ENCODE measurements around the gene XRCC1.

The XRCC1 gene, protein sequence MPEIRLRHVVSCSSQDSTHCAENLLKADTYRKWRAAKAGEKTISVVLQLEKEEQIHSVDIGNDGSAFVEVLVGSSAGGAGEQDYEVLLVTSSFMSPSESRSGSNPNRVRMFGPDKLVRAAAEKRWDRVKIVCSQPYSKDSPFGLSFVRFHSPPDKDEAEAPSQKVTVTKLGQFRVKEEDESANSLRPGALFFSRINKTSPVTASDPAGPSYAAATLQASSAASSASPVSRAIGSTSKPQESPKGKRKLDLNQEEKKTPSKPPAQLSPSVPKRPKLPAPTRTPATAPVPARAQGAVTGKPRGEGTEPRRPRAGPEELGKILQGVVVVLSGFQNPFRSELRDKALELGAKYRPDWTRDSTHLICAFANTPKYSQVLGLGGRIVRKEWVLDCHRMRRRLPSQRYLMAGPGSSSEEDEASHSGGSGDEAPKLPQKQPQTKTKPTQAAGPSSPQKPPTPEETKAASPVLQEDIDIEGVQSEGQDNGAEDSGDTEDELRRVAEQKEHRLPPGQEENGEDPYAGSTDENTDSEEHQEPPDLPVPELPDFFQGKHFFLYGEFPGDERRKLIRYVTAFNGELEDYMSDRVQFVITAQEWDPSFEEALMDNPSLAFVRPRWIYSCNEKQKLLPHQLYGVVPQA

DNA sequence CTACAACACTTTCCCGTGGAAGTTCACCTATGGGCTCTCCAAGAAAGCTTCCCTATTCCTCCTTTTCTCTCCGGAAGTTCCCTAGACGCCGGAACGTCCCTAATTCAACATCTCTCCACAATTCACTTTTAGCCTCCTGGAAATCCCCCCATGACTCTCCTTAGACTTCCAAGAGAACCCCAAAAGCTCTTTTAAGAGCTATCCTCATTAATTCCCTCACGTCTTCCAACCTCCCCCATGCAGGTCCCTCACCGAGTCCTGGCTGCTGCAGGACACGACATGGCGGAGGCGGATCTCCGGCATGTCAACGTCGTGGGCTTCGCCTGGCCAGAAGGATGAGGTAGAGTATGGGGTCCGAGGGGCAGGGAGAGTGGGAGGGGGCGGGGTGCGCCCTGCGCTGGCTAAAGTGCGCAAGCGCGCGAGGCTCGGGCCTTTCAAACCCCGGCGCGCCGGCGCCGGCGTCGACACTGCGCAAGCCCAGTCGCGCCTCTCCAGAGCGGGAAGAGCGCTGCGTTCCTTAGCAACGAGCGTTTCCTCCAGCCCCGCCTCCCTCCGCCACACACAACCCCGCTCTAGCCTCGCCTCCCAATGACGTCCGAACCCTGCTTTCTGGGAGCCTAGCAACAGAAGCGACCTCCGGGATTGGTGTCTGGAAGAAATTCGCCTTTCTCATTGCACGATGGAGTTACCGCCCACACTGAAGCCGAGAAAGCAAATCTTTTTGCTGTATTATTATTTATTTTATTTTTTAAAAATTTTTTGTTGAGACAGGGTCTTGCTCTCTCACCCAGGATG, at the start of gene XRCC1, which contains the start of gene PINLYP:
Gene XRCC1, minus strand, starts transcription at position 372 of the 795 bp plus-strand sequence. Its CDS starts 69 bp downstream, at position 303.
Gene PINLYP, plus strand, starts transcription at position 646 of the 795 bp plus-strand sequence. CDS start 1,391 bp downstream, outside the sequence.
- TF ChIP-seq CTCF (IDR thresholded peaks at IDR 0.05): no peak

DNA sequence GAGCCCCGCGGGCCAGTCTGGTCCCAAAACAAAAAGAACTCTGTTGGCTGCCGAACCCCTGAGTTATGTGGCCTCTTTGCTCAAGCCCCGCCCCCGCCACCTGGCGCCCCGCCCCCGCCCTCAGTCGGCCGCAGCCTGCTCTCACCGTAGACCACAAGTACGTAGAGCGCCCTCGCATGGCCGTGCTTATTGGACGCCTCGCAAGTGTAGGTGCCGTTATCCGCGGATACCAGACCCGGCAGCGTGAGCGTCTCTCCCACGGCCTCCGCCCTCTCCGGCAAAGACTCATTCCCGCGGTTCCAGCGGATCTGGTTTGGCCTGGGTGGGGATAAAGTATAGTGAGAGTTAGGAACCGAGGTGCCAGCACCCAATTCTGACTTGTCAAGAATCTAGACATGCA, 49.6 kb upstream of the XRCC1 start:
- no peak for TF ChIP-seq CTCF (IDR thresholded peaks at IDR 0.05)

DNA sequence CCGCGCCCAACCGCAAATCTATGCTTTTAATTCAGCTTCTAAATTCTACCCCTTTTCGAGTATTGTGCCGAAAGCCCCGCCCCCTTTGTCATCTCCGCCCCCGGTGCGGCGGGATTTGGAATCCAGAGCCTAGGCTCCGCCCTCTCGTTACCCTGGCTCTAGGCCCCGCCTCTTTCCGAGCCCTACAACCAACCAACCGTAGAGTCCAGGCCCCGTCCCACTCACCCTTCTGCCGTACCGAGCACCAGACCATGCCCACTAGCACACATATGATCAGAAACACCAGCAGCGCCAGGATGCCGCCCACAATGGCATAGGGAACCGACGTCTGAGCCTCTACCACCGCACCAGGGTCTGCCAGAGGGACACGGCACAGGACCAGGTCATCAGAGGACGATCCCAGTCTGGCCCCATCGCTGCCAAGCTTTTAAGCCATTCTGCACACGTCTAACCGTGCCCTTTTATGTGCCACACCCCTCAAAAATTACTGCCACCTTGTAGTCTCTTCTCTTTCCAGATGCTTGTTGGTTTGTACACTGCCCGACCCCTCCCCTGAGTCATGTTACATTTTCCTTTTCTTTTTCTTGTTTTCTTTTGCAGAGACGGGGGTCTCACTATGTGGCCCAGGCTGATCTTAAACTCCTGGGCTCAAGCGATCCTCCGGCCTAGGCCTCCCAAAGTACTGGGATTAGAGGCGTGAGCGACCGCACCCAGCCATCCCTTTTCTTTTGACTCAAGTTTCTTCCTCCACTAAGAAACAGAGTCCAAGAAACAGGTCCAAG, 48.8 kb upstream of the XRCC1 start:
- TF ChIP-seq CTCF (IDR thresholded peaks at IDR 0.05): no peak

DNA sequence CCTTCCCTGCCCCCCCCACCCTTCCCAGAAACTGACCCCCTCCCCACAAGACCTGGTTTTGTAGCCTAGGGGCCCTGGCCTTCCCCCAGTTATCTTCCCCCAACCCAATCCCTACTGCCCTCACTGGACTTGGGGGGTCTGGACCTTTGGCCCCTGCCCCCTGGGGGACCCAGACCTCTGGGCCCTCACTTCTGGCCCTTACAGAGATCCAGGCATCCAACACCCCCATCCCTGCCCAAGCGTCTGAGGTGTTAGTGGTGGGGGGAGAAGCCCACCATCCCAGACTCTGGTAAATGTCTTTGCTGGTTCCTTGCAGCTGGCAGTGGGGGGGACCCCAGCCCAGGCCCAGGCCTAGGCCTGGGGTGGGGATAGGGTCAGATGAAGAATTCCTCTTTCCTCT, 47.6 kb upstream of the XRCC1 start:
- TF ChIP-seq CTCF (IDR thresholded peaks at IDR 0.05): no peak

GRCh38 chr19:43622070-43622469, 46.7 kb upstream of the XRCC1 start:
- no peak for TF ChIP-seq CTCF (IDR thresholded peaks at IDR 0.05)

GRCh38 chr19:43620061-43621001, 45.0 kb upstream of the XRCC1 start:
- no peak for TF ChIP-seq CTCF (IDR thresholded peaks at IDR 0.05)

All from LNCAP (cell line).